Esophagus muscularis mucosa (tissue), 2 donors: Measurements from ENCODE around the gene RALGAPB.

Source experiments
- POLR2A ChIP-seq: fragments of 450-650 bp; IDR thresholded peaks from one replicate; pipeline ENCODE4 v1.6.1; 2017; ENCODE audit warnings: antibody characterized with exemption, moderate library complexity, mild to moderate bottlenecking, low read depth
- POLR2AphosphoS5 ChIP-seq, 2 donors: sonication (generic); formaldehyde crosslinking; IDR thresholded peaks; one replicate each; pipeline ENCODE4 v1.6.1; 2017; ENCODE audit warnings: antibody characterized with exemption in 2 of 2

GRCh38 chr20:38460040-38460623 lies 12.5 kb upstream of the RALGAPB start:
- TF ChIP-seq POLR2A (no peak), POLR2AphosphoS5 (IDR thresholded peaks at IDR 0.05) (no peak)
